ENCODE measurements around the gene RABGAP1L. TPM values are rescaled to one million over a fixed set of nuclear protein-coding genes. Genes with fewer than 3 reads are reported as not detected.

Gene RABGAP1L
- total and polyA plus RNA-seq, 2 of the 4 experiments (the other 2 are of a cell fraction): 7.9 to 26.7 TPM

DNA sequence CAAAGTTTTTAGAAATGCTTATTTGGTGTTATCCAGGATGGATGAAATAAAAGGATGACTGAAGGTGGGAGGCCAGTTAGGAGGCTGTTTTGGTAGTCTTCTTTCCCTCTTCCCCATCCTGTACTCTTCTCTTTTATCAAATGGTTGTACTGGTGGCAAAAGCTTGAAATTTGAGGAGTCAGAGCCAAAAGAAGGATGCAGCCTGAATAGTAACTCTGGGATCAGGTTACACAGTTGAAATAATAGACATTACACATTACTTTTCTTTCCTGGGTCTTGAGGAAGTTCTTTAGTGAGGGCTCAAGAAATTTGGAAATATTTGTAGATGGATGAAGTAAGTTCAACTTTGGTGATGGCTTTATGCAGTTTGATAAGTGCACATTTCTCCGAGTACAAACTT lies 397.1 kb downstream of the RABGAP1L start:
- H2BK20ac ChIP-seq (ENCODE audit: low read depth, low read length): no peak overlapping the region
- dilution Hi-C loops (cut with HindIII; ENCODE audit: low sequenced_read_pairs, unreplicated experiment) (no loop called here), intact Hi-C loops (cut with micrococcal nuclease) (no loop called here), in situ Hi-C loops (cut with MboI; ENCODE audit: low sequenced_read_pairs) (no loop called here)
- no peaks in the 10 kb centered on the region for H3K27me3 ChIP-seq (ENCODE audit: control insufficient read depth, insufficient read depth, low read length)
- no peak overlapping the region for H2BK15ac ChIP-seq (ENCODE audit: low read depth, low read length)
- H3K23ac ChIP-seq (ENCODE audit: low read depth, low read length): no peak overlapping the region
- H3K4me1 ChIP-seq (ENCODE audit: control insufficient read depth, insufficient read depth, low read length): no peaks in the 10 kb centered on the region
- no peaks in the 10 kb centered on the region for H3K79me1 ChIP-seq (ENCODE audit: low read depth in 1 of 2, low read length in 2 of 2)
- no CpG with 5 or more reads among the region's 1 CpG for WGBS, 2 experiments (ENCODE audit: extremely low coverage in 2 of 2, insufficient read length in 1 of 2)
- no peak overlapping the region for H4K5ac ChIP-seq (ENCODE audit: low read depth, low read length)
- H2BK120ac ChIP-seq (ENCODE audit: low read depth, low read length): no peak overlapping the region
- DNase-seq: peak; percentile 33
- no peak overlapping the region for H3K4me2 ChIP-seq (ENCODE audit: low read depth, low read length)
- no peaks in the 10 kb centered on the region for H3K9me1 ChIP-seq (ENCODE audit: insufficient read depth, low read length)
- no peak overlapping the region for H3K9ac ChIP-seq (ENCODE audit: low read depth, low read length)
- H3K4ac ChIP-seq (ENCODE audit: low read depth, low read length): no peak overlapping the region
- no peak overlapping the region for H3K18ac ChIP-seq (ENCODE audit: low read depth, low read length)
- no peak overlapping the region for H4K91ac ChIP-seq (ENCODE audit: insufficient read depth, low read depth, low read length)
- no peak overlapping the region for H3K27ac ChIP-seq (ENCODE audit: insufficient read depth, low read length)
- H2AK5ac ChIP-seq (ENCODE audit: low read depth, low read length): no peak overlapping the region
- no peak overlapping the region for H2BK5ac ChIP-seq (ENCODE audit: low read depth, low read length, poor library complexity, severe bottlenecking)
- H4K8ac ChIP-seq (ENCODE audit: low read depth in 2 of 2, low read length in 2 of 2): no peak overlapping the region
- no peak overlapping the region for H3K56ac ChIP-seq (ENCODE audit: extremely low read depth, insufficient read depth, low read length)
- H4K20me1 ChIP-seq (ENCODE audit: insufficient read depth, low read length): no peaks in the 10 kb centered on the region
- H2AK9ac ChIP-seq (replicated peaks; ENCODE audit: low read depth, low read length, poor library complexity): no peak overlapping the region
- no peaks in the 10 kb centered on the region for H3K9me3 ChIP-seq (ENCODE audit: control insufficient read depth, insufficient read depth, low read length)
- no TSS peak for BruUV-seq (replicated peaks)
- peak; percentile 46; the same call in 1 of the 2 replicates for ATAC-seq (ENCODE audit: low read depth)
- CTCF ChIA-PET: interaction anchor here (0.8 kb wide), 1 partner anchor 20 kb away, joined by 3 read pairs; no protein-coding TSS in a partner anchor
- no peaks in the 10 kb centered on the region for H3K36me3 ChIP-seq (ENCODE audit: control insufficient read depth, insufficient read depth, low read length)
- TF ChIP-seq RFX5 (IDR thresholded peaks at IDR 0.05; ENCODE audit: low read depth, low read length): no peak
- TF ChIP-seq CHD1 (IDR thresholded peaks at IDR 0.05; ENCODE audit: low read depth, low read length): no peak
- no peak for TF ChIP-seq RAD21 (IDR thresholded peaks at IDR 0.05; ENCODE audit: low read length)
- TF ChIP-seq RCOR1 (IDR thresholded peaks at IDR 0.05; ENCODE audit: insufficient replicate concordance, low read length): no peak
- no peak for TF ChIP-seq CEBPB (IDR thresholded peaks at IDR 0.05; ENCODE audit: low read depth, low read length)
- TF ChIP-seq MAFK (IDR thresholded peaks at IDR 0.05; ENCODE audit: low read depth, low read length): no peak
- no peak overlapping the region for H2AFZ ChIP-seq (replicated peaks; ENCODE audit: low read length, poor library complexity)
- POLR2A ChIA-PET (ENCODE audit: unreplicated experiment): no interaction called here
- no peak overlapping the region for H3K14ac ChIP-seq (replicated peaks; ENCODE audit: low read depth, low read length)
- H3K4me3 ChIP-seq (ENCODE audit: insufficient read depth, low read depth, low read length): no peak overlapping the region
